PFSK-1 (cell line): ENCODE results near the gene LMNTD2.

Experiments used
- POLR2AphosphoS5 ChIP-seq: IDR thresholded peaks from 2 replicates; pipeline ENCODE4 v1.6.1; 2012; ENCODE audit warnings: low read depth, mild to moderate bottlenecking, control low read depth, low read length, moderate library complexity
- TAF1 ChIP-seq: IDR thresholded peaks from 2 replicates; pipeline ENCODE4 v1.6.1; 2012; ENCODE audit warnings: low read length, control low read depth, borderline replicate concordance; ENCODE audit not compliant: insufficient read depth
- TF ChIP-seq, protein P1 (sequence below), 2 experiments: IDR thresholded peaks; 2 replicates each; pipeline versions ENCODE4 v1.6.1 to v1.8.0; 2011 to 2012; ENCODE audit warnings: low read depth in 2 of 2, low read length in 2 of 2, control low read depth in 1 of 2, inconsistent platforms in 1 of 2, mild to moderate bottlenecking in 1 of 2, moderate library complexity in 1 of 2; ENCODE audit not compliant: insufficient read depth in 1 of 2

DNA sequence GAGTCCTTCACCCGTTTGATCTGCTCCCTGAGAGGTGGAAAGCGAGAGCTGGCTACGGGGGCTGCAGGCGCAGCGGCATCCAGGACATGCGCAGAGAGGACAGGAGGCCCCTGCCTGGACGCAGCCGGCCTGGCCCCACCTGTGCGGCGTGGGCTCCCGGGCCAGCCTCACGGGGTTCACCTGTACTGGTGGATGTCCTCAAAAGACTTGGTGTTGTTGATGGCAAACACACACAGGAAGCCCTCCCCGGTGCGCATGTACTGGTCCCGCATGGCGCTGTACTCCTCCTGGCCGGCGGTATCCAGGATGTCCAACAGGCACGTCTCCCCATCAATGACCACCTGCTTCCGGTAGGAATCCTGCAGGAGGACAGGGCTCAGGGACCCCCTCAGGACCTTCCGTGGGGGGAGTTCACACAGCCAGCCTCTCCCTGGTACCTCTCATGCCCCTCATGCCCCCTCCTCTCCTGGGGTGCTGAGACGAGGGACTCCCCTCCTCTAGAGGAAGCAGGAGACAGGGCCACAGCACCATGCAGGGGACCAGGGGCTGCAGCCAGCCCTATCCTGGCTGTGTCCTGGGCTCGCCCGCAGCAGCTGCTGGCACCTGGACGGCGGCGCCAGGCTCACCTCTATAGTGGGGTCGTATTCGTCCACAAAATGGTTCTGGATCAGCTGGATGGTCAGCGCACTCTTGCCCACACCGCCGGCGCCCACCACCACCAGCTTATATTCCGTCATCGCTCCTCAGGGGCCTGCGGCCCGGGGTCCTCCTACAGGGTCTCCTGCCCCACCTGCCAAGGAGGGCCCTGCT, 26.7 kb downstream of the LMNTD2 start:
- no peak for TF ChIP-seq POLR2AphosphoS5
- TF ChIP-seq, protein P1, sequence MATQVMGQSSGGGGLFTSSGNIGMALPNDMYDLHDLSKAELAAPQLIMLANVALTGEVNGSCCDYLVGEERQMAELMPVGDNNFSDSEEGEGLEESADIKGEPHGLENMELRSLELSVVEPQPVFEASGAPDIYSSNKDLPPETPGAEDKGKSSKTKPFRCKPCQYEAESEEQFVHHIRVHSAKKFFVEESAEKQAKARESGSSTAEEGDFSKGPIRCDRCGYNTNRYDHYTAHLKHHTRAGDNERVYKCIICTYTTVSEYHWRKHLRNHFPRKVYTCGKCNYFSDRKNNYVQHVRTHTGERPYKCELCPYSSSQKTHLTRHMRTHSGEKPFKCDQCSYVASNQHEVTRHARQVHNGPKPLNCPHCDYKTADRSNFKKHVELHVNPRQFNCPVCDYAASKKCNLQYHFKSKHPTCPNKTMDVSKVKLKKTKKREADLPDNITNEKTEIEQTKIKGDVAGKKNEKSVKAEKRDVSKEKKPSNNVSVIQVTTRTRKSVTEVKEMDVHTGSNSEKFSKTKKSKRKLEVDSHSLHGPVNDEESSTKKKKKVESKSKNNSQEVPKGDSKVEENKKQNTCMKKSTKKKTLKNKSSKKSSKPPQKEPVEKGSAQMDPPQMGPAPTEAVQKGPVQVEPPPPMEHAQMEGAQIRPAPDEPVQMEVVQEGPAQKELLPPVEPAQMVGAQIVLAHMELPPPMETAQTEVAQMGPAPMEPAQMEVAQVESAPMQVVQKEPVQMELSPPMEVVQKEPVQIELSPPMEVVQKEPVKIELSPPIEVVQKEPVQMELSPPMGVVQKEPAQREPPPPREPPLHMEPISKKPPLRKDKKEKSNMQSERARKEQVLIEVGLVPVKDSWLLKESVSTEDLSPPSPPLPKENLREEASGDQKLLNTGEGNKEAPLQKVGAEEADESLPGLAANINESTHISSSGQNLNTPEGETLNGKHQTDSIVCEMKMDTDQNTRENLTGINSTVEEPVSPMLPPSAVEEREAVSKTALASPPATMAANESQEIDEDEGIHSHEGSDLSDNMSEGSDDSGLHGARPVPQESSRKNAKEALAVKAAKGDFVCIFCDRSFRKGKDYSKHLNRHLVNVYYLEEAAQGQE (IDR thresholded peaks at IDR 0.05; ENCODE audit: insufficient read depth in 1 of 2, low read depth in 2 of 2, low read length in 2 of 2), result no peak
- TF ChIP-seq TAF1, result no peak
